B cell (primary cell): ENCODE results near the gene DYRK4.

Source experiments
- EZH2 ChIP-seq: IDR thresholded peaks from 2 replicates; pipeline ENCODE4 v1.6.1; 2012; ENCODE audit warnings: borderline replicate concordance, low read depth, mild to moderate bottlenecking, moderate library complexity, low read length; ENCODE audit not compliant: insufficient read depth, poor library complexity, severe bottlenecking
- TF ChIP-seq, protein P1 (sequence below): fragments of 200-600 bp; IDR thresholded peaks from one replicate; pipeline ENCODE4 v1.8.0; 2022; ENCODE audit warnings: antibody characterized with exemption, mild to moderate bottlenecking

DNA sequence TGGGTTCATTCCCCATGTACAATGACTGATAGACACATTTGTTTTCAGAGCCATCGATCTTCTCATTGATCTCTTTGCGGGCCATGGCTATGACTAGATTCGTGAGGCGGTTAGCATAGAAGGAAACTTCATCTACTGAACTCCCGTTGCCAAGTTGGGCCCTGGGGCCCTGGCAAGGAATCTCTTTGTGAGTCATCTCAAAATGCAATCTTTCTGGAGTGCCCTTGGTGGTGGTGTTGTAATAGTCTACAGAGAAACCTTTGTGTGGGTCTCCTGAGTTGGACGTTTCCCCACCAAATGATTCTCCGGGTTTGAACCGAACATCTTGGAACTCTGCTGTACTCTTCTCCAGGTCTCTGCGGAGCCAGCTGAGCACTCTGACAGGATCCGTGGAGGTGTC, 66.4 kb downstream of the DYRK4 start:
- TF ChIP-seq, protein P1, sequence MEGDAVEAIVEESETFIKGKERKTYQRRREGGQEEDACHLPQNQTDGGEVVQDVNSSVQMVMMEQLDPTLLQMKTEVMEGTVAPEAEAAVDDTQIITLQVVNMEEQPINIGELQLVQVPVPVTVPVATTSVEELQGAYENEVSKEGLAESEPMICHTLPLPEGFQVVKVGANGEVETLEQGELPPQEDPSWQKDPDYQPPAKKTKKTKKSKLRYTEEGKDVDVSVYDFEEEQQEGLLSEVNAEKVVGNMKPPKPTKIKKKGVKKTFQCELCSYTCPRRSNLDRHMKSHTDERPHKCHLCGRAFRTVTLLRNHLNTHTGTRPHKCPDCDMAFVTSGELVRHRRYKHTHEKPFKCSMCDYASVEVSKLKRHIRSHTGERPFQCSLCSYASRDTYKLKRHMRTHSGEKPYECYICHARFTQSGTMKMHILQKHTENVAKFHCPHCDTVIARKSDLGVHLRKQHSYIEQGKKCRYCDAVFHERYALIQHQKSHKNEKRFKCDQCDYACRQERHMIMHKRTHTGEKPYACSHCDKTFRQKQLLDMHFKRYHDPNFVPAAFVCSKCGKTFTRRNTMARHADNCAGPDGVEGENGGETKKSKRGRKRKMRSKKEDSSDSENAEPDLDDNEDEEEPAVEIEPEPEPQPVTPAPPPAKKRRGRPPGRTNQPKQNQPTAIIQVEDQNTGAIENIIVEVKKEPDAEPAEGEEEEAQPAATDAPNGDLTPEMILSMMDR = no peak
- no peak for TF ChIP-seq EZH2
